ENCODE results near the gene PTK6. TPM values are rescaled to one million over a fixed set of nuclear protein-coding genes. Genes with fewer than 3 reads are reported as not detected.

The PTK6 gene
- total and polyA plus RNA-seq, 4 donors, result 0.10 to 4.6 (median 0.25) TPM

DNA sequence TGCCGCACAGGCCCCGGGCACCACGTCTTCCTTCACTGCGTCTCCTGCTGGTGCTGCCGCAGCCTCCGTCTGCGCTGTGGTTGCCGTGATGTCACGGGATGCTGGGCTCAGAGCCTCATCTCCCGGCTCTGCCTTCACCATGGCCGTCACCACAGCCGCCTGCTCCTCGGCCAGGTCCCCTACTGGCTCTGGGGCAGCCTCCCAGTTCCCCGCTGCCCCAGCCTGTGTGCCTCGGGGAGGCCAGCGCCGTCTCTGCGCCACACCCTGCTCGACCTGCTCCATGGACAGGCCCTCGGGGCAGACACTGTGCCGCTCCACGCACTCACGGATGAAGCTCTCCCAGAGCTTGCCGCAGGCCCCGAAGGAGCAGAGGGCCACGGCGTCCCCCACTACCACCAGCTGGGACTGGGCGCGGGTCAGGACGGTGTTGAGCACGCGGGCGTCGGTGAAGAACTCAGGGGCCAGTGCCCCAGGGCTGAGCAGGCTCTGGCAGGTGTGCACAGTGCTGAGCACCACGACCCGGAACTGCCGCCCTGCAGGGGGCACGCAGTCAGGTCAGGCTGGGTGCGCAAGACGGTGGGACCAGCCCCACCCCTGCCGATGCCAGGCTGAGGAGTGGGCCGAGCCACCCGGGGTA, 28.6 kb upstream of the PTK6 start:
- Histone ChIP-seq H3K27ac (ENCODE audit: low read depth in 1 of 2, low read length in 2 of 2) (no peak overlapping the region), H3K36me3 (ENCODE audit: control insufficient read depth in 1 of 2, insufficient read depth in 2 of 2, low read length in 1 of 2) (peaks cover 0 to 4% of the 10 kb centered on the region in 2 donors), H3K4me3 (ENCODE audit: low read length in 2 of 2) (no peak overlapping the region), H3K27me3 (ENCODE audit: control insufficient read depth in 1 of 2, insufficient read depth in 2 of 2, low read length in 1 of 2) (no peaks in the 10 kb centered on the region), H3K4me1 (ENCODE audit: control insufficient read depth in 1 of 2, insufficient read depth in 2 of 2, low read length in 2 of 2) (no peaks in the 10 kb centered on the region), H3K9me3 (ENCODE audit: control insufficient read depth, low read length) (no peaks in the 10 kb centered on the region)
- DNase-seq (no peak), ATAC-seq (ENCODE audit: low FRiP score) (no peak)
- 94 to 95% methylated on average over 43 of the region's 43 CpGs for WGBS, 2 donors
- intact Hi-C loops (cut with DNase I), result no loop called here

DNA sequence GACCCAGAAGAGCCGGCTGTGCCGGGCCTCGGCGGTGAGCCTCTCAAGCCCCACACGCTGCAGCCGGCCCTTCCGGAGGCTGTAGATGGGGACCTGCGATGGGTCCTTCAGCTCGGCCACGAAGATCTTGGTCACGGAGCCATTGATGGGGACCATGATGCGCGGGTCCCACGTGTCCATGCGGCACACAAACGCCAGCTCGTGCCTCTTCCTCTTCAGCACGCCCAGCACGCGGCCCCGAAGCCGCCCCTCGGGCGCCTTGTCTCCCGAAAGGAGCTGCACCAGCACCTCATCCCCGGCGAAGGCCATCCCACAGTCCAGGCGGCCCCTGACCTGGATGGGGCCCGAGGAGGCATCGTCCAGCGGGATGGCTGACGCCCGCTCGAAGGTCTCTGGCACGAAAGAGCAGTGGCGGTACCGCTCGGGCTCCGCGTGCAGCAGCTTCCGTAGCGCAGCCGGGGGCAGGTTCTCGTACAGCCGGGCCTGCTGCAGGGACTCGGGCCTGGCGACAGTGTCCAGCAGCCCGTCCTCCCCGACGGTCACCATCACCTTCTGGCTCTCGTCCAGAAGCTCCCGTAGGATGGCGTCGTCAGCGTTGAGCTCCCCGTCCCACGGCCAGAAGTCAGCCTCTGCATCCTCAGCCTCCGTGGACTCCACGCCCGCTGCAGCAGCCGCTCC, 28.0 kb upstream of the PTK6 start:
- H3K4me3 ChIP-seq (ENCODE audit: low read length in 2 of 2), result no peak overlapping the region
- H3K27ac ChIP-seq (ENCODE audit: low read depth in 1 of 2, low read length in 2 of 2), result no peak overlapping the region
- H3K4me1 ChIP-seq (ENCODE audit: control insufficient read depth in 1 of 2, insufficient read depth in 2 of 2, low read length in 2 of 2), result no peaks in the 10 kb centered on the region
- DNase-seq, result no peak
- WGBS, 2 donors, result 95 to 96% methylated on average over 61 of the region's 61 CpGs
- H3K27me3 ChIP-seq (ENCODE audit: control insufficient read depth in 1 of 2, insufficient read depth in 2 of 2, low read length in 1 of 2), result no peaks in the 10 kb centered on the region
- peaks cover 0 to 4% of the 10 kb centered on the region in 2 donors for H3K36me3 ChIP-seq (ENCODE audit: control insufficient read depth in 1 of 2, insufficient read depth in 2 of 2, low read length in 1 of 2)
- intact Hi-C loops (cut with DNase I), result no loop called here
- no peak for ATAC-seq (ENCODE audit: low FRiP score)
- no peaks in the 10 kb centered on the region for H3K9me3 ChIP-seq (ENCODE audit: control insufficient read depth, low read length)

DNA sequence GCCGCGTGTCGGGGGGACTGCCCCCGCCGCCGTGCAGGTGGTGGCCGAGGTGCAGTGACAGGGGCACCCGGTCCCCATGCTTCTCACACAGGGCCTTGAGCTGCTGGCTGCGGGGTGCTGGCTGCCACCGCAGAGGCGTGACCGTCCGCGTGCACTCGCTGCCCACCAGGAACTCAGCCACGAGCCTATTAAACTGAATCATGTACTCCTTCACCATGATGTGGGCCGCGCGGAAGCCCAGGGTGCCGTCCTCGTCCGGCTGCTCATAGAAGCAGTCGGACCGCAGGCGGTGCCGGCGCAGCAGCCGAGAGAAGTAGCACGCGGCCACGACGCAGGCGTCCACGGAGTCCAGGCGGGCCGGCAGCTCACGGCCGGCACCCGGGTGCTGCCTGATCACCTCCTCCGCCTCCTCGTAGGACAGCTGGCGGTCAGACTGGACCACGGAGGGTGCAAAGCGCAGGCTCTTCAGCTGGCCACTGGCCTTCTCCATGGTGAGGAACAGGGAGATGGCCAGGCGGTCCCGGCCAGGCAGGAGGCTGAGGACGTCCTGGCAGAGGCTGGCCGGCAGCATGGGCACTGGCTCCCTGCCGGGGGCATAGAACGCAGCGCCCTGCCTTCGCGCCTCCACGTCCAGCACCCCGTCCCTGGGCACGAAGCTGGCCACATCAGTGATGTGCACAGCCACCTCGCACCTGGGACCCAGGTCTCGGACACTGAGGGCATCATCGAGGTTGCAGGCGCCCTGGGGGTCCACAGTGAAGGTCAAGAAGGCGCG, 27.0 kb upstream of the PTK6 start:
- no peak overlapping the region for H3K27ac ChIP-seq (ENCODE audit: low read depth in 1 of 2, low read length in 2 of 2)
- H3K4me1 ChIP-seq (ENCODE audit: control insufficient read depth in 1 of 2, insufficient read depth in 2 of 2, low read length in 2 of 2), result no peaks in the 10 kb centered on the region
- no peaks in the 10 kb centered on the region for H3K9me3 ChIP-seq (ENCODE audit: control insufficient read depth, low read length)
- 95% methylated on average over 59 to 62 of the region's 62 CpGs for WGBS, 2 donors
- H3K36me3 ChIP-seq (ENCODE audit: control insufficient read depth in 1 of 2, insufficient read depth in 2 of 2, low read length in 1 of 2), result peaks cover 0 to 4% of the 10 kb centered on the region in 2 donors
- ATAC-seq (ENCODE audit: low FRiP score), result no peak
- no peaks in the 10 kb centered on the region for H3K27me3 ChIP-seq (ENCODE audit: control insufficient read depth in 1 of 2, insufficient read depth in 2 of 2, low read length in 1 of 2)
- no peak for DNase-seq
- intact Hi-C loops (cut with DNase I), result no loop called here
- no peak overlapping the region for H3K4me3 ChIP-seq (ENCODE audit: low read length in 2 of 2)

DNA sequence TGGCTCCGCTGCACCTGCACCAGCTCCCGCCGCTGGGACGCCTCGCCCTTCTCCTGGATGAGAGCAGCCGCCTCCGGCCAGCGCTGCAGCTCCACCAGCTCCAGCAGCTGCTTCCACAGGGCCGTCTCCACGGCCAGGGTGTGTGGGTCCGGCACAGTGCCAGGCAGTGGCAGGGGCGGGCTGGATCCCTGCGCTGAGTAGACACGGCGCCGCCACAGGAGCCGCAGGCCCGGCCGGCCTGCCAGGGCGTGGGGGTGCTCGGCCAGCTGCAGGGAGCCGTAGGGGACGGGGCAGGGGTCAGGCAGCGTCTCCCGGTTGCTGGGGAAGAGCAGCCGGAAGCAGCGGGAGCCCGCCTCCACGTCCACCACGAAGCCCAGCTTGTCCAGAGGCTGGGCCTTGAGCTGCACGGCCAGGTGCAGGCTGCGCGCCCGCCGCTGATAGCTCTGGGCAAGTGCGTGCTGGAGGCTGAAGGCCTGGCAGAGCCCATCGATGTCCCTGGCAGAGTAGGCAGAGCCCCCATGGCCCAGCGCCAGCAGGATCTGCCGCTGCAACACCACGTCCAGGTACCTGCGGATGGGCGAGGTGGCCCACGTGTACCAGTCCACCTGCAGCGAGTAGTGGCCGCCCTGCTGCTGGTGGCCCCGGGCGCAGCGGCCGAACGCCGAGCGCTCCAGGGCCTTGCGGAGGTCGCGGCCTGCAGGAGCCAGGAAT, 26.2 kb upstream of the PTK6 start:
- Histone ChIP-seq H3K4me1 (ENCODE audit: control insufficient read depth in 1 of 2, insufficient read depth in 2 of 2, low read length in 2 of 2) (no peaks in the 10 kb centered on the region), H3K4me3 (ENCODE audit: low read length in 2 of 2) (no peak overlapping the region), H3K27ac (ENCODE audit: low read depth in 1 of 2, low read length in 2 of 2) (no peak overlapping the region), H3K9me3 (ENCODE audit: control insufficient read depth, low read length) (no peaks in the 10 kb centered on the region), H3K27me3 (ENCODE audit: control insufficient read depth in 1 of 2, insufficient read depth in 2 of 2, low read length in 1 of 2) (no peaks in the 10 kb centered on the region), H3K36me3 (ENCODE audit: control insufficient read depth in 1 of 2, insufficient read depth in 2 of 2, low read length in 1 of 2) (peaks cover 0 to 4% of the 10 kb centered on the region in 2 donors)
- 92 to 94% methylated on average over 47 to 55 of the region's 55 CpGs for WGBS, 2 donors
- ATAC-seq (ENCODE audit: low FRiP score) (no peak), DNase-seq (no peak)
- intact Hi-C loops (cut with DNase I), result no loop called here

DNA sequence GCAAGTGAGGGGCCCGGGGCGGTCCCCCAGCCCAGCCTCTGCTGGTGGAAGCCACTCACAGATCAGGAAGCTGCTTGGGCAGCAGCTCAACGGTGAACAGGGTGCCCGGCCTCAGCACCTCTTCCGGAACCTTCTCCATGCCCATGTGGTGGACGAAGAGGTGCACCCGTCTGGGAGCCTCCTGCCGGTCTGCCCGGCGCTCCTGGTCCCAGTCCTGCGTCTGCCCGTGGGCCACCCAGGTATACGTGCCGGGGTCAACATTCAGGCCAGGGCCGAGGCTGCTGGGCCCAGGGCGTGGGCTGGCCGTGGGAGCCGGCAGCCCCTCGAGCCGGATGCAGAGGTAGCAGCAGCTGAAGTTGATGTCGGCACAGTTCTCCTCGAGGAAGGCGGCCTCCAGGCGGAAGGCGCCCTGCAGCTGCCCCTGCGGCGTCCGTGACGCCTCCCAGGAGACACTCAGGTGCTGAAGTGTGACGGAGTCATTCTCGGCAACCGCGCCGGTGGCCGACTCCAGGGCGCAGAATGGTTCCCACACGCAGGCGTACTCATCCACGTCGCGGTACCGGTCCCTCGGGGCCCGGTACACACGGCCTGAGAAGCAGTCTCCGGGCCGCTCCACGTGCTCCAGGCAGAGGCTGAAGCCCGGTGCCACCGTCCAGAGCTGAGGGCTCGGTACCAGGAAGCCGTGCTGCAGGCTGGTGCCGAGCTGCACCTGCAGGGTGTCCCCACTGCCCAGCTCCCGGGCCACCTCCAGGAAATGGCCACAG, 25.5 kb upstream of the PTK6 start:
- DNase-seq, result no peak
- no peak overlapping the region for H3K27ac ChIP-seq (ENCODE audit: low read depth in 1 of 2, low read length in 2 of 2)
- intact Hi-C loops (cut with DNase I), result no loop called here
- H3K36me3 ChIP-seq (ENCODE audit: control insufficient read depth in 1 of 2, insufficient read depth in 2 of 2, low read length in 1 of 2), result peaks cover 0 to 4% of the 10 kb centered on the region in 2 donors
- H3K4me1 ChIP-seq (ENCODE audit: control insufficient read depth in 1 of 2, insufficient read depth in 2 of 2, low read length in 2 of 2), result no peaks in the 10 kb centered on the region
- H3K4me3 ChIP-seq (ENCODE audit: low read length in 2 of 2), result no peak overlapping the region
- H3K9me3 ChIP-seq (ENCODE audit: control insufficient read depth, low read length), result no peaks in the 10 kb centered on the region
- no peak for ATAC-seq (ENCODE audit: low FRiP score)
- no peaks in the 10 kb centered on the region for H3K27me3 ChIP-seq (ENCODE audit: control insufficient read depth in 1 of 2, insufficient read depth in 2 of 2, low read length in 1 of 2)
- 93 to 95% methylated on average over 51 to 54 of the region's 54 CpGs for WGBS, 2 donors

DNA sequence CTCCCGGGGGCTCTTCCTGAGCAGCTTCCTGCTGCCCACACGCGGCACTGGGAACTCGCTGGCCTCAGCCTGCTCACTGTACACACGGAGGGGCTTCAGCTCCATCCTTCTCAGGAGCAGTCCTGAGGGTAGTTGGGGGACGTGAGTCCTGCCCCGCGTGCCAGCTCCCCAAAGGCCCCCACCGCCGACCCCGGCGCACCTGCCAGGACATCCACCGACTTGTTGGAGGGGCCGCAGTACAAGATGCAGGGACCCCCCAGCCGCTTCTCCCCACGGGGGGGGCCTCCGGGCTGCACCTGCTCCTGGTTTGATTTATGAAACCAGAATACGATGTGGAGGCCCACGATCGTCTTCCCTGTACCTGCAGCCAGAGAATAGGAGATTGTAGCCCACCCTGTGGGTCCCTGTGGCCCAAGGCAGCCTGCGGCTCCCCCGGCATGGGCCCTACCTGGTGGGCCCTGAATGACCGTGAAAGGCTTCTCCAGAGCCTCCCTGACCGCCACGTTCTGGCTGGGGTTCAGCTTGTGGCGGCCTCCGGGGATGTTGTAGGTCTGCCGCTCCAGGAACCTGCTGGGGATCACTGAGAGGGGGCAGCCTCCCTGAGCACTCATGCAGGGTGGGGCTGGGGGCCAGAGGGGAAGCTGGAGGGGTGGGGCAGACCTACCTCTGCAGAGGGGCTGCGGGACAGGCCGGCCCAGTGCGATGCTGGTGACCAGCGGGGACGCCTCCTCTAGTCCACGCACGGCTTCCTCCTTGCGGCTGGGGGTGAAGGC, 24.6 kb upstream of the PTK6 start:
- DNase-seq (no peak), ATAC-seq (ENCODE audit: low FRiP score) (no peak)
- H3K27me3 ChIP-seq (ENCODE audit: control insufficient read depth in 1 of 2, insufficient read depth in 2 of 2, low read length in 1 of 2), result no peaks in the 10 kb centered on the region
- H3K4me1 ChIP-seq (ENCODE audit: control insufficient read depth in 1 of 2, insufficient read depth in 2 of 2, low read length in 2 of 2), result no peaks in the 10 kb centered on the region
- 87 to 88% methylated on average over 35 to 36 of the region's 36 CpGs for WGBS, 2 donors
- H3K9me3 ChIP-seq (ENCODE audit: control insufficient read depth, low read length), result no peaks in the 10 kb centered on the region
- H3K36me3 ChIP-seq (ENCODE audit: control insufficient read depth in 1 of 2, insufficient read depth in 2 of 2, low read length in 1 of 2), result peaks cover 0 to 4% of the 10 kb centered on the region in 2 donors
- no peak overlapping the region for H3K4me3 ChIP-seq (ENCODE audit: low read length in 2 of 2)
- intact Hi-C loops (cut with DNase I), result no loop called here
- H3K27ac ChIP-seq (ENCODE audit: low read depth in 1 of 2, low read length in 2 of 2), result no peak overlapping the region

DNA sequence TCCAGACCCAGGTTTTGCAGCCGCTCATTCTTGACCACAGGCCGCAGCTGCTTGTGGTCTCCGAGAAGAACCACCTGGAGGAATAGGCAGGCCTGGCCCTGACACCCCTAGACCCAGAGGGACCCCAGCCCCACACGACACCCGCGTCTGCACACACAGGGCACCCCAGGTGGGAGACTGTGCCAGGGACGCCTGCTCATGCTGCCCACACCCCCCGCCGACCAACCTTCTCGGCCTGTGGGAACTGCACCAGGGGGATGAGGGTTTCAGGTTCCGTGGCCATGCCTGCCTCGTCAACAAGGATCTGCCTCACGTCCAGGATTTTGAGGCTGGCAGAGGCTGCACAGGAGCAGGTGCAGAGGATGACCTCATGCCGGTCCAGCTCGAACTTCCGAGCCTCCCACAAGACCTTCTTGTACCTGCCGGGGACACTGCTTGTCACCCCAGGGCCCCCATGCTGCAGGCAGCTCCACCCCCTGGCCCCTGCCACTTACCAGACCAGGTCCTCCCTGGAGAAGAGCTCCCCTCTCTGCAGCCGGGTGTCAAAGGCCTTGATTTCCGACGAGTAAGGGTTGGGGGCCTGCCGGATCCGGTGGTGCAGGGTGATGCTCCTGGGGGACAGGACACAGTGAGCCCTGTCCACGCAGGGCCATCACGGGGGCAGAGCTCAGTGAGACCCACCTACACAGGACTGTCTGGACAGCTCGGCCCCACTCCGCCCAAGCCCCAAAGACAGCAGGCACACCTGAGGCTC, 23.9 kb upstream of the PTK6 start:
- H3K27me3 ChIP-seq (ENCODE audit: control insufficient read depth in 1 of 2, insufficient read depth in 2 of 2, low read length in 1 of 2), result no peaks in the 10 kb centered on the region
- no peak overlapping the region for H3K4me3 ChIP-seq (ENCODE audit: low read length in 2 of 2)
- H3K4me1 ChIP-seq (ENCODE audit: control insufficient read depth in 1 of 2, insufficient read depth in 2 of 2, low read length in 2 of 2), result no peaks in the 10 kb centered on the region
- ATAC-seq (ENCODE audit: low FRiP score) (no peak), DNase-seq (no peak)
- intact Hi-C loops (cut with DNase I), result no loop called here
- no peak overlapping the region for H3K27ac ChIP-seq (ENCODE audit: low read depth in 1 of 2, low read length in 2 of 2)
- WGBS, 2 donors, result 93 to 94% methylated on average over 25 to 26 of the region's 26 CpGs
- peaks cover 0 to 4% of the 10 kb centered on the region in 2 donors for H3K36me3 ChIP-seq (ENCODE audit: control insufficient read depth in 1 of 2, insufficient read depth in 2 of 2, low read length in 1 of 2)
- H3K9me3 ChIP-seq (ENCODE audit: control insufficient read depth, low read length), result no peaks in the 10 kb centered on the region

Data from aorta (tissue), 5 donors.